Activated CD8-positive, alpha-beta T cell treated with anti-CD3 and anti-CD28 coated beads for 36 hours (primary cell): ENCODE results near the gene ARFGEF3. TPM values are rescaled to one million over a fixed set of nuclear protein-coding genes. Genes with fewer than 3 reads are reported as not detected.

Source experiments
- ATAC-seq: fragments of 200-7000 bp; cut with Tn5 transposase; one replicate; pipeline ENCODE4 v1.10.0; 2021; ENCODE audit warnings: mild to moderate bottlenecking, moderate library complexity
- CTCF ChIA-PET: fragments of 350-600 bp; sonication (Branson Sonifier 250); formaldehyde crosslinking; loops from one replicate; lab custom pipeline; 2021; ENCODE audit warnings: antibody characterized with exemption; lab: Charles Lee
- POLR2A ChIA-PET: fragments of 350-600 bp; sonication (Branson Sonifier 250); formaldehyde crosslinking; loops from one replicate; lab custom pipeline; 2021; ENCODE audit warnings: antibody characterized with exemption; lab: Charles Lee
- DNase-seq: peaks from one replicate; pipeline ENCODE4 v3.0.0-alpha.2; 2020
- H3K27ac Mint-ChIP-seq: one replicate; pipeline ENCODE4 v1.8.0; 2021; ENCODE audit warnings: mild to moderate bottlenecking, mixed read lengths
- H3K27me3 Mint-ChIP-seq: one replicate; pipeline ENCODE4 v1.8.0; 2021; ENCODE audit warnings: mixed read lengths
- H3K36me3 Mint-ChIP-seq: one replicate; pipeline ENCODE4 v1.8.0; 2021; ENCODE audit warnings: low read depth, mixed read lengths
- H3K4me1 Mint-ChIP-seq: one replicate; pipeline ENCODE4 v1.8.0; 2021; ENCODE audit warnings: low read depth, mixed read lengths
- H3K4me3 Mint-ChIP-seq: one replicate; pipeline ENCODE4 v1.8.0; 2021; ENCODE audit warnings: mild to moderate bottlenecking, moderate library complexity, mixed read lengths
- H3K9me3 Mint-ChIP-seq: one replicate; pipeline ENCODE4 v1.8.0; 2021; ENCODE audit warnings: mixed read lengths
- intact Hi-C: fragments of 100-400 bp; cut with micrococcal nuclease; formaldehyde crosslinking; loops from one replicate; pipeline ENCODE4 v1.10.0; 2022
- total RNA-seq, 2 experiments: library from RNA; stranded (reverse); gene quantifications; one replicate each; pipeline ENCODE4 v1.2.3, GENCODE V29; 2021
- TF ChIP-seq, protein P1 (sequence below): fragments of 200-600 bp; IDR thresholded peaks from one replicate; pipeline ENCODE4 v1.8.0; 2022; ENCODE audit warnings: antibody characterized with exemption, mild to moderate bottlenecking

The ARFGEF3 gene
- total RNA-seq, 2 experiments from 2014 or later, result 1.7 to 1.8 TPM

DNA sequence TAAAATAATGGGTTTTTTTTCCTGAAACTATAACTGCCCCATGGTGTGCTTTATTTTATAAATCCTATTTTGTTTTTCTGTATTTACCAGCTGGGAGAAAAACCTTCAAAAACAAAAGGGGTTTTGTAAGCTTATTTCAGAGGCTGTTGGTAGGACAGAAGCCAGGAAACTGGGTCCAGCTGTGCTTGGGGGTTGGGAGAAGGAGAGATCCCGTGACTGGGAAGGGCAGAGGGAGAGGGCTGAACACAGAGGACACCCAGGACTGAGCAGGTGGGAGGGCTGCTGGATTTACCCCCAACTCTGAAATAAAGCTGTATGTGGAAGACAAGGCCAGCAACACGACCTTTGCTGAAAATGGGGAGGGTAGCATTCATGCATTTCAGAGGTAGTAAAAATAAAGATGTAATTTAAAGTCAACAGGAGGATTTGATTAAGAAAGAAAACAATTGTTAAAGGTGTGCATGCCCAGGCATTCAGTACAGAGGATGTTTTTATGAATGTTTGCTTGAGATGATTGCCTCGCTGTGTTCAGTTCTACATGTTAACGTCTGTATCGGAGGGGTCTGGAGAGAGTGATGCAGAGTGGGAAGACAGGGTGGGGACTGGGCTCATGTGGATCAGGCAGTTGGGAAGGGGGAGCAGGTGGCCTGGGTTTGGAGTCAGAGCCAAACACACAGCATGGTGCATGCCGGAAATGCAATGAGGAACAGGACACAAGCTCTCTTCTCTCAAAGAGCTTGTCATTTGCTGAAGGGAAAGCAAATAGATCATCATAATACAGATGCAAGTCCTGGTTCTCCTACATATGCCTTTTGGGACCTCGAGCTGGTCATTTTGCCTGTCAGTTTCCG, 21.4 kb downstream of the ARFGEF3 start:
- ATAC-seq, result no peak
- H3K4me1 Mint-ChIP-seq, result no peaks in the 10 kb centered on the region
- no peak for DNase-seq
- H3K27me3 Mint-ChIP-seq, result peaks cover 13% of the 10 kb centered on the region
- H3K4me3 Mint-ChIP-seq, result no peak overlapping the region
- intact Hi-C loops, result no loop called here
- peaks cover 2% of the 10 kb centered on the region for H3K36me3 Mint-ChIP-seq
- H3K9me3 Mint-ChIP-seq, result peaks cover 4% of the 10 kb centered on the region
- TF ChIP-seq, protein P1, sequence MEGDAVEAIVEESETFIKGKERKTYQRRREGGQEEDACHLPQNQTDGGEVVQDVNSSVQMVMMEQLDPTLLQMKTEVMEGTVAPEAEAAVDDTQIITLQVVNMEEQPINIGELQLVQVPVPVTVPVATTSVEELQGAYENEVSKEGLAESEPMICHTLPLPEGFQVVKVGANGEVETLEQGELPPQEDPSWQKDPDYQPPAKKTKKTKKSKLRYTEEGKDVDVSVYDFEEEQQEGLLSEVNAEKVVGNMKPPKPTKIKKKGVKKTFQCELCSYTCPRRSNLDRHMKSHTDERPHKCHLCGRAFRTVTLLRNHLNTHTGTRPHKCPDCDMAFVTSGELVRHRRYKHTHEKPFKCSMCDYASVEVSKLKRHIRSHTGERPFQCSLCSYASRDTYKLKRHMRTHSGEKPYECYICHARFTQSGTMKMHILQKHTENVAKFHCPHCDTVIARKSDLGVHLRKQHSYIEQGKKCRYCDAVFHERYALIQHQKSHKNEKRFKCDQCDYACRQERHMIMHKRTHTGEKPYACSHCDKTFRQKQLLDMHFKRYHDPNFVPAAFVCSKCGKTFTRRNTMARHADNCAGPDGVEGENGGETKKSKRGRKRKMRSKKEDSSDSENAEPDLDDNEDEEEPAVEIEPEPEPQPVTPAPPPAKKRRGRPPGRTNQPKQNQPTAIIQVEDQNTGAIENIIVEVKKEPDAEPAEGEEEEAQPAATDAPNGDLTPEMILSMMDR, result no peak
- ChIA-PET CTCF (interaction anchor here (0.7 to 0.8 kb wide), 2 partner anchors 39 to 67 kb away, joined by 3 read pairs; no protein-coding TSS in a partner anchor), POLR2A (interaction anchor here (1.0 to 1.2 kb wide), 2 partner anchors 16 to 74 kb away, joined by 3 read pairs; no protein-coding TSS in a partner anchor)
- no peak overlapping the region for H3K27ac Mint-ChIP-seq

DNA sequence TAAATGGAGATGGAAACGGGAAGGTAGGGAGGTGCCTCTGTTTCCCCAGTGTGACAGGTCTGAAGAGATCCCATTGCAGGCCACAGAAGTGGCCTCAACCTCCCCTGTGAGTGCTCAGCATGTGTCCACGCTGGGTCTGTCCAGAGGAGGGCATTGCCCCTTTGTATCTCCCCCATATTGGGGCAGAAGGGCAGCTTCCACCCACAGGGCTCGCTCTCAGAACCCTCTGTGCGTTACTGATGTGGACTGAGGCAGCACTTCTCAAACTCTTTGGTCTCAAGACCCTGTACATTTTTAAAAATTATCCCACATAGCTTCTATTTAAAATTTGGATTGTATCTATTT, 22.0 kb downstream of the ARFGEF3 start:
- DNase-seq (no peak), ATAC-seq (no peak)
- intact Hi-C loops, result no loop called here
- H3K4me3 Mint-ChIP-seq, result no peak overlapping the region
- POLR2A ChIA-PET, result interaction anchor here (1.0 kb wide), 1 partner anchor 17 kb away, joined by 3 read pairs; no protein-coding TSS in a partner anchor
- TF ChIP-seq, protein P1, result no peak
- H3K9me3 Mint-ChIP-seq, result no peaks in the 10 kb centered on the region
- CTCF ChIA-PET, result interaction anchor here (0.7 to 0.8 kb wide), 2 partner anchors 39 to 68 kb away, joined by 3 read pairs; no protein-coding TSS in a partner anchor
- no peaks in the 10 kb centered on the region for H3K36me3 Mint-ChIP-seq
- H3K27ac Mint-ChIP-seq, result no peak overlapping the region
- H3K27me3 Mint-ChIP-seq, result peaks cover 14% of the 10 kb centered on the region
- no peaks in the 10 kb centered on the region for H3K4me1 Mint-ChIP-seq

DNA sequence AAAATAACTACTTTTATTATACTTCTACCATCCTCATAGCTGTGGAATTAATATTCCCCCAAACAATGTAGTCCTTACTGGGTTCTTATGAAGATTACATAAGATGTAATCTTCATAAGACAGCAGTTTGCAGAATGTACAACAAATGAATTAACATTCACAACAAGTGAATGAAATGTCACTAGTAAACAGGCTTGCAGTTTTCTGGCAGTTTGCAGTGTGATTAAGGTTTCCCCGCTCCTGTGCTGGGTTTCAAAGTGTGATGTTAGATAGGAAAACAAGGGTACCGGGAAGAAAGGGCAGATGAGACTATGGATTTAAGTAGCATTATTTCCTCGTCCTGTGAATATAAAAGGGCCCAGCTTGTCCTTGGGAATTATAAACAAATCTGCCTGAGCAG, 22.5 kb downstream of the ARFGEF3 start:
- no peak overlapping the region for H3K27ac Mint-ChIP-seq
- H3K4me1 Mint-ChIP-seq, result no peaks in the 10 kb centered on the region
- DNase-seq (no peak), ATAC-seq (no peak)
- no peaks in the 10 kb centered on the region for H3K9me3 Mint-ChIP-seq
- no peaks in the 10 kb centered on the region for H3K36me3 Mint-ChIP-seq
- ChIA-PET CTCF (interaction anchor here (0.7 to 0.8 kb wide), 2 partner anchors 38 to 68 kb away, joined by 3 read pairs; no protein-coding TSS in a partner anchor), POLR2A (interaction anchor here (1.0 kb wide), 1 partner anchor 17 kb away, joined by 3 read pairs; no protein-coding TSS in a partner anchor)
- H3K4me3 Mint-ChIP-seq, result no peak overlapping the region
- H3K27me3 Mint-ChIP-seq, result peaks cover 14% of the 10 kb centered on the region
- intact Hi-C loops, result no loop called here
- TF ChIP-seq, protein P1, result no peak

DNA sequence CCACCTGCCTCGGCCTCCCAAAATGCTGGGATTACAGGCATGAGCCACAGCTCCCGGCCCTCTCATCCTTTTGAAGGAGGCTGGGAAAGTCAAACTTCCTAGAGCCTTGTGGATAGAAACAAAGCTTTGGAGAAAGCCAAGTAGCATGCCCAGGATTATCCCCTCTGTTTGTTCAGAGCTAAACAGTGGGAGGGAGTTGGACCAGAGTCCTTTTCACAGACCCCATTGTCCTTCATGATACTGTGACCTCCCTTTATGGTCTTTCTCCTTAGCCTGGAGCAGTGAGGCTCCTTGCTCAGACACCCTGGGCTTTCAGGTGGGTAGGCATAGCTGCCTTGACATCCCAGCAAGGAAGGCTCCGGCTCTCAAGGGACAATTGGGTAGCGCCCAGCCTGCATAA, 25.4 kb downstream of the ARFGEF3 start:
- peaks cover 21% of the 10 kb centered on the region for H3K27me3 Mint-ChIP-seq
- H3K36me3 Mint-ChIP-seq, result no peaks in the 10 kb centered on the region
- H3K27ac Mint-ChIP-seq, result no peak overlapping the region
- POLR2A ChIA-PET, result no interaction called here
- no peaks in the 10 kb centered on the region for H3K9me3 Mint-ChIP-seq
- intact Hi-C loops, result no loop called here
- H3K4me3 Mint-ChIP-seq, result no peak overlapping the region
- no peak for ATAC-seq
- CTCF ChIA-PET, result interaction anchor here (1.0 to 1.2 kb wide), 2 partner anchors 12 to 71 kb away, joined by 3 read pairs; no protein-coding TSS in a partner anchor
- no peak for DNase-seq
- TF ChIP-seq, protein P1, result no peak
- H3K4me1 Mint-ChIP-seq, result no peaks in the 10 kb centered on the region
